Neural progenitor cell (in vitro differentiated cells): ENCODE results near the gene PRKCE. TPM values are rescaled to one million over a fixed set of nuclear protein-coding genes. Genes with fewer than 3 reads are reported as not detected.

Experiments
- DNase-seq: peaks from one replicate; pipeline ENCODE4 v3.0.0-alpha.2; 2016; ENCODE audit warnings: low spot score
- H2AFZ ChIP-seq: fragments of 200-600 bp; sonication (generic); replicated peaks from 2 replicates; pipeline ENCODE4 v1.6.1; 2016; ENCODE audit warnings: antibody characterized with exemption
- H3F3A ChIP-seq: fragments of 200-600 bp; sonication (generic); 2 replicates; pipeline ENCODE4 v1.6.1; 2016; ENCODE audit warnings: antibody characterized with exemption, low read depth
- H3K27ac ChIP-seq: fragments of 200-600 bp; sonication (generic); 2 replicates; pipeline ENCODE4 v1.5.1; 2016; ENCODE audit warnings: mild to moderate bottlenecking
- H3K27me3 ChIP-seq: fragments of 200-600 bp; sonication (generic); 2 replicates; pipeline ENCODE4 v1.6.1; 2016; ENCODE audit warnings: mild to moderate bottlenecking, moderate library complexity
- H3K36me3 ChIP-seq: fragments of 200-600 bp; sonication (generic); 2 replicates; pipeline ENCODE4 v1.5.1; 2016
- H3K4me1 ChIP-seq: fragments of 200-600 bp; sonication (generic); 2 replicates; pipeline ENCODE4 v1.6.1; 2016; ENCODE audit warnings: mixed run types
- H3K4me2 ChIP-seq: fragments of 200-600 bp; sonication (generic); 2 replicates; pipeline ENCODE4 v1.6.1; 2016
- H3K4me3 ChIP-seq: fragments of 200-600 bp; sonication (generic); 2 replicates; pipeline ENCODE4 v1.5.1; 2016
- H3K79me2 ChIP-seq: fragments of 200-600 bp; sonication (generic); 2 replicates; pipeline ENCODE4 v1.6.1; 2016; ENCODE audit warnings: low read depth
- H3K9ac ChIP-seq: fragments of 200-600 bp; sonication (generic); 2 replicates; pipeline ENCODE4 v1.6.1; 2016
- H3K9me3 ChIP-seq: fragments of 200-600 bp; sonication (generic); 2 replicates; pipeline ENCODE4 v1.5.1; 2016; ENCODE audit warnings: low read depth
- H4K20me1 ChIP-seq: fragments of 200-600 bp; sonication (generic); 2 replicates; pipeline ENCODE4 v1.6.1; 2016; ENCODE audit warnings: low read depth
- H3K27ac Mint-ChIP-seq: 3 replicates; pipeline ENCODE4 v1.8.0; 2021; ENCODE audit warnings: mixed read lengths
- H3K27me3 Mint-ChIP-seq: 2 replicates; pipeline ENCODE4 v1.8.0; 2022; ENCODE audit warnings: low read depth, mild to moderate bottlenecking, inconsistent platforms, moderate library complexity, mixed read lengths; ENCODE audit not compliant: insufficient read depth
- H3K36me3 Mint-ChIP-seq: 3 replicates; pipeline ENCODE4 v1.8.0; 2021; ENCODE audit warnings: mixed read lengths
- H3K4me1 Mint-ChIP-seq: 3 replicates; pipeline ENCODE4 v1.8.0; 2021; ENCODE audit warnings: mixed read lengths
- H3K4me3 Mint-ChIP-seq: 3 replicates; pipeline ENCODE4 v1.8.0; 2021; ENCODE audit warnings: mild to moderate bottlenecking, moderate library complexity, mixed read lengths
- H3K9me3 Mint-ChIP-seq: 3 replicates; pipeline ENCODE4 v1.8.0; 2020; ENCODE audit warnings: mixed read lengths
- EZH2 ChIP-seq: fragments of 200-600 bp; sonication (generic); IDR thresholded peaks from 2 replicates; pipeline ENCODE4 v1.6.1; 2017; ENCODE audit warnings: antibody characterized with exemption, mild to moderate bottlenecking, moderate library complexity
- EZH2phosphoT487 ChIP-seq: fragments of 200-600 bp; sonication (generic); IDR thresholded peaks from 2 replicates; pipeline ENCODE4 v1.6.1; 2017; ENCODE audit warnings: antibody characterized with exemption
- total RNA-seq: library from RNA; depleted of rRNA; stranded (reverse); fragments of >200 nt; gene quantifications from 2 replicates; pipeline ENCODE4 v1.2.3, GENCODE V29; 2015; ENCODE audit warnings: low replicate concordance
- TF ChIP-seq, protein P1 (sequence below): fragments of 200-600 bp; sonication (generic); IDR thresholded peaks from 2 replicates; pipeline ENCODE4 v1.5.1; 2017; ENCODE audit warnings: antibody characterized with exemption, mild to moderate bottlenecking

PRKCE gene
- total RNA-seq, 1 donor from 2014 or later = 4.1 TPM

DNA sequence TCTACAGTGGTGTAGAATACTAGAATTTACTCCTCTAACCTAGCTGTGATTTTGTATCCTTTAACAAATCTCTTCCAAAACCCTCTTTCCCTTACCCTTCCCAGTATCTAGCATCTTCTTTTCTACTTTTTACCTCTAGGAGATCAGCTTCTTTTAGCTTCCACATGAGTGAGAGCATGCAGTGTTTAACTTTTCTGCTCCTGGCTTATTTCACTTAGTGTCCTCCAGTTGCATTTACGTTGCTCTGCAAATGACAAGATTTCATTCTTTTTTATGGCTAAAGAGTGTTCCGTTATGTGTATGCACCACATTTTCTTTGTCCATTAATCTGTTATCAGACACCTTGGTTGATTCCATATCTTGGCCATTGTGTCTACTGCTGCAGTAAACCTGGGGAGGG is 228.5 kb downstream of the PRKCE start:
- H3K79me2 ChIP-seq = no peaks in the 10 kb centered on the region
- no peaks in the 10 kb centered on the region for H3K9me3 ChIP-seq
- peaks cover 29% of the 10 kb centered on the region for H3K9me3 Mint-ChIP-seq
- no peak overlapping the region for H3K27ac ChIP-seq
- no peaks in the 10 kb centered on the region for H4K20me1 ChIP-seq
- H3K4me1 Mint-ChIP-seq = peaks cover 4% of the 10 kb centered on the region
- no peak overlapping the region for H3K4me3 ChIP-seq
- H3K9ac ChIP-seq = no peak overlapping the region
- H3K27me3 ChIP-seq = no peaks in the 10 kb centered on the region
- H3K36me3 ChIP-seq = peaks cover 3% of the 10 kb centered on the region
- no peaks in the 10 kb centered on the region for H3F3A ChIP-seq
- H3K27me3 Mint-ChIP-seq = peaks cover 2% of the 10 kb centered on the region
- H2AFZ ChIP-seq = no peak overlapping the region
- TF ChIP-seq EZH2phosphoT487 (no peak), EZH2 (no peak)
- TF ChIP-seq, protein P1, sequence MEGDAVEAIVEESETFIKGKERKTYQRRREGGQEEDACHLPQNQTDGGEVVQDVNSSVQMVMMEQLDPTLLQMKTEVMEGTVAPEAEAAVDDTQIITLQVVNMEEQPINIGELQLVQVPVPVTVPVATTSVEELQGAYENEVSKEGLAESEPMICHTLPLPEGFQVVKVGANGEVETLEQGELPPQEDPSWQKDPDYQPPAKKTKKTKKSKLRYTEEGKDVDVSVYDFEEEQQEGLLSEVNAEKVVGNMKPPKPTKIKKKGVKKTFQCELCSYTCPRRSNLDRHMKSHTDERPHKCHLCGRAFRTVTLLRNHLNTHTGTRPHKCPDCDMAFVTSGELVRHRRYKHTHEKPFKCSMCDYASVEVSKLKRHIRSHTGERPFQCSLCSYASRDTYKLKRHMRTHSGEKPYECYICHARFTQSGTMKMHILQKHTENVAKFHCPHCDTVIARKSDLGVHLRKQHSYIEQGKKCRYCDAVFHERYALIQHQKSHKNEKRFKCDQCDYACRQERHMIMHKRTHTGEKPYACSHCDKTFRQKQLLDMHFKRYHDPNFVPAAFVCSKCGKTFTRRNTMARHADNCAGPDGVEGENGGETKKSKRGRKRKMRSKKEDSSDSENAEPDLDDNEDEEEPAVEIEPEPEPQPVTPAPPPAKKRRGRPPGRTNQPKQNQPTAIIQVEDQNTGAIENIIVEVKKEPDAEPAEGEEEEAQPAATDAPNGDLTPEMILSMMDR = no peak
- no peaks in the 10 kb centered on the region for H3K4me1 ChIP-seq
- H3K4me2 ChIP-seq = no peak overlapping the region
- peaks cover 9% of the 10 kb centered on the region for H3K36me3 Mint-ChIP-seq
- H3K27ac Mint-ChIP-seq = no peak overlapping the region
- H3K4me3 Mint-ChIP-seq = no peak overlapping the region
- DNase-seq = no peak

DNA sequence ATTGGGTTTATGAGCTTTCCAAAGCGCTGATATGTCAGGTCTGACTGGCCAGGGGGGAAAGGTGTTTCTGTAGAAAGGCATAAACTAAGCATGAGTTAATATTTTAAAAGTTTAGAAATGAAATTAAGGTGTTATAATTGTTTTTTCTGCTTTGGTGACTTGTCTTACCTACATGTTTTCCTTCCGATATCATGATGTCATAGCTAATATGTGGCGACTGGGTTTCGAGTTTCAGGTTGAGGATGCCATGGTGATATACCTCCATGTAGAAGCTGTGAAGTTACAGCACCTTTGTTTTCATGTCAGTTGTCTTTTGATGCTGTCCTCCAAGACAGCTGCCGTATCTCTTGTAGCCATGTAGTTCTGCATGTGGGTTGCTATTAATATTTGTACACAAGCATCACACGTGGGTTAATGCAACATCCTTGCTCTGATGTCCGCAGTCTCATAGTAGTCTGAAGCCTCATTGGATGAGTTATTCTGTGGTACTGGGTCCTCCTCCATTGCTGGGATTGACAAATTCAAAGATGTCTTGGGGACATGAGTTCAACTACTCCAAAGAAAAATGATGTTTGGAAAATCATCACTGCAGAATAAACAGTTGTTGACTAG is 230.6 kb downstream of the PRKCE start:
- Mint-ChIP-seq H3K4me1 (peaks cover 10% of the 10 kb centered on the region), H3K27me3 (peaks cover 2% of the 10 kb centered on the region), H3K9me3 (peaks cover 21% of the 10 kb centered on the region), H3K36me3 (peaks cover 9% of the 10 kb centered on the region), H3K27ac (no peak overlapping the region), H3K4me3 (no peak overlapping the region)
- Histone ChIP-seq H3K4me3 (no peak overlapping the region), H3K9ac (no peak overlapping the region), H3K27me3 (no peaks in the 10 kb centered on the region), H3K9me3 (no peaks in the 10 kb centered on the region), H3K36me3 (no peaks in the 10 kb centered on the region), H3K27ac (no peak overlapping the region), H3F3A (no peaks in the 10 kb centered on the region), H2AFZ (no peak overlapping the region), H4K20me1 (no peaks in the 10 kb centered on the region), H3K4me2 (no peak overlapping the region), H3K4me1 (no peaks in the 10 kb centered on the region), H3K79me2 (no peaks in the 10 kb centered on the region)
- no peak for DNase-seq
- TF ChIP-seq EZH2phosphoT487 (no peak), EZH2 (no peak)
- TF ChIP-seq, protein P1 = no peak

DNA sequence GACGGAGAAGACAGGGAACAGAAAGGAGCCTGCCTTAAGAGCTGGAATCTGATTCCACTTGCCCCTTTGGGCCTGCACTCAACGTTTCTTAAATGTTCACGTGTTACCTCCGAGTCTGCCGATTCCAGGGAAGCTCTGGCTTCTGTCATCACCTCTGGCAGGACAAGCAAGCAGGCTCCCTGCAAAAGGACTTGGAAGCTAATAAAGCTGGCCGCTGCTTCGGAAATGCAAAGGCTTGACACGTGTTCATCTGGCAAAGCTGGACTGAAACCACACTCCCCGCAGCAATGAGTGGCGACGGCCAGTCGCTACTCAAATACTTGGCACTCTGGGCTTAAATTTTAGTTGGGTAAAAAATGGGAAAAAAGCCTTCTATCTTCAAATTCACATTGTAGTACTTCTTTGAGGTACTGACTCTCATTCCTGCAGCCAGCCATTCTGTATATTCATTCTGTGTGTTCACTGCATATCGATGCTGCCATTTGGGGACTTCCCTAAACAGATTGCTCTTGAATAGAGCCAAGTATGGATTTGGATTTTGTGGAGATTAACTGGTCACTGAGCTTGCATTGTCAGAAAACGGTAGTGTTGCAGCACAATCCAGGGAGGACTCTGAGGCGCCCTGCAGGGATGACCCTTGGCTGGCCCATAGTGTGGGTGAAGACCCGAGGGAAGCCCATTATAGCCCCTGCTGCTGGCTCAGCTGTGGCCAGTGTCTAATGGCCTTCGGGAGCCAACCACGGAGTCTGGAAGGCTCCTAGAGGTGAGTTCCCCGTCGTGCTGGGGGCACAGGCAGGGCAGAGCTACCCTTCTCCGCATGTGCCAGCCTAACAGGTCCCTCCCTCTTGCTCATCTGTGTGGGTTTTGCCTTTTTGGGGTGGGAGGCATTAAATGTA is 231.5 kb downstream of the PRKCE start:
- H3K4me1 ChIP-seq = no peaks in the 10 kb centered on the region
- H3K9me3 ChIP-seq = no peaks in the 10 kb centered on the region
- no peaks in the 10 kb centered on the region for H4K20me1 ChIP-seq
- no peak for DNase-seq
- H3K27me3 Mint-ChIP-seq = peaks cover 2% of the 10 kb centered on the region
- H3K27me3 ChIP-seq = no peaks in the 10 kb centered on the region
- no peak for TF ChIP-seq EZH2phosphoT487
- TF ChIP-seq, protein P1 = no peak
- TF ChIP-seq EZH2 = no peak
- no peaks in the 10 kb centered on the region for H3K79me2 ChIP-seq
- H3K4me3 ChIP-seq = no peak overlapping the region
- H3K9me3 Mint-ChIP-seq = peaks cover 15% of the 10 kb centered on the region
- H3K4me1 Mint-ChIP-seq = peaks cover 10% of the 10 kb centered on the region
- H3F3A ChIP-seq = no peaks in the 10 kb centered on the region
- H3K36me3 Mint-ChIP-seq = peaks cover 7% of the 10 kb centered on the region
- no peak overlapping the region for H3K27ac Mint-ChIP-seq
- no peak overlapping the region for H3K4me3 Mint-ChIP-seq
- H3K36me3 ChIP-seq = no peaks in the 10 kb centered on the region
- no peak overlapping the region for H2AFZ ChIP-seq
- H3K9ac ChIP-seq = no peak overlapping the region
- no peak overlapping the region for H3K4me2 ChIP-seq
- H3K27ac ChIP-seq = no peak overlapping the region
